ENCODE data around the gene NVL. TPM values are rescaled to one million over a fixed set of nuclear protein-coding genes. Genes with fewer than 3 reads are reported as not detected.

Gene NVL
- total RNA-seq, 1 experiment from 2014 or later: 81.5 TPM

- DNase-seq (ENCODE audit: low spot score): no peak
- in situ Hi-C loops (cut with HindIII; ENCODE audit: low sequenced_read_pairs): no loop called here
Measured at GRCh38 chr1:224298346-224299330, 31.3 kb downstream of the NVL start.

- DNase-seq (ENCODE audit: low spot score): no peak
- in situ Hi-C loops (cut with HindIII; ENCODE audit: low sequenced_read_pairs): no loop called here
Measured at GRCh38 chr1:224294775-224295174, 35.2 kb downstream of the NVL start.

GRCh38 chr1:224292419-224292818 lies 37.6 kb downstream of the NVL start:
- in situ Hi-C loops (cut with HindIII; ENCODE audit: low sequenced_read_pairs): no loop called here
- DNase-seq (ENCODE audit: low spot score): no peak

GRCh38 chr1:224289396-224289795 lies 40.6 kb downstream of the NVL start:
- peak; percentile 7 for DNase-seq (ENCODE audit: low spot score)
- in situ Hi-C loops (cut with HindIII; ENCODE audit: low sequenced_read_pairs): no loop called here

- in situ Hi-C loops (cut with HindIII; ENCODE audit: low sequenced_read_pairs): no loop called here
- DNase-seq (ENCODE audit: low spot score): no peak
Measured at GRCh38 chr1:224287714-224288113, 42.3 kb downstream of the NVL start.

DNA sequence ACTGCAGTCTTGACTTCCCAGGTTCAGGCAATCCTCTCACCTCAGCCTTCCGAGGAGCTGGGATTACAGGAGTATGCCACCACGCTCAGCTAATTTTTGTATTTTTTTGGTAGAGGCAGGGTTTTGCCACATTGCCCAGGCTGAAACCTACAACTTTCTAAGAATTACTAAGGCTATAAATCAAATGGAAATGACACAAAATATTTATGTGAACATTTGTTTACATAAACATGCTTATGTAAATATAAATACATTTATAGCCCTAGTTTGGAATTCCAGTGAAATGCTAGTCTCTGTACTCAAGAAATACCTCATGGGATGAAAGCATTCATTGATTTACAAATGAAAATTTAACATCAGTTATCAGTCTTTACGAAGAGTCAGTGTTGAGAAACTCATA lies 47.8 kb downstream of the NVL start:
- in situ Hi-C loops (cut with HindIII; ENCODE audit: low sequenced_read_pairs): no loop called here
- DNase-seq (ENCODE audit: low spot score): no peak

DNA sequence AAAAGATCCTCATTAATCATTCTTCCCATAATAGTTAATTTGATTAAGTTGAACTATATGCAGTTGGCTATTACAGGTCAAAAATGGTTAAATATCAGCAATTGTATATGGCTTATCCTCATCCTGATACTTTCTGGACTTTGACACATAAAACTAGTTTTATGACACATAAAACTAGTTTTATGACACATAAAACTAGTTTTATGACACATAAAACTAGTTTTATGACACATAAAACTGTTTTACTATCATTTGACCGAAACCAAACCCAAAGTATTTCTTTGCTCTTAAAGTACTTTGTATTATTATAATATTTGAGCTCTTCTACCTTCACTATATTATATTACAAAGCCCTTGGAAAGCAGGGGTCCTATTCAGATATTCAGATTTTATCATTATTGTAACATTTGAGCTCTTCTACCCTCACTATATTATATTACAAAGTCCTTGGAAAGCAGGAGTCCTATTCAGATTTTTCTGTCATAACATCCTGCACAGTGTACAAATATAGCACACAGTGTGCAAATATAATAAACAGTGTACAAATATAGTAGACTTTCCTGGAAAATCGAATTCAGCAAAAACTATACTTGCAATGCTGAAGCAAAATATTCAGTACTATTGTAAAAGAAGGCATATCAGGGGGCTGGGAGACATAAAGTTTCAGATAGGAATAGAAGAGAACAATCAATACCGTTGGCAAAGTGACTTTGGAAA lies 53.0 kb downstream of the NVL start:
- no peak for DNase-seq (ENCODE audit: low spot score)
- in situ Hi-C loops (cut with HindIII; ENCODE audit: low sequenced_read_pairs): no loop called here

DNA sequence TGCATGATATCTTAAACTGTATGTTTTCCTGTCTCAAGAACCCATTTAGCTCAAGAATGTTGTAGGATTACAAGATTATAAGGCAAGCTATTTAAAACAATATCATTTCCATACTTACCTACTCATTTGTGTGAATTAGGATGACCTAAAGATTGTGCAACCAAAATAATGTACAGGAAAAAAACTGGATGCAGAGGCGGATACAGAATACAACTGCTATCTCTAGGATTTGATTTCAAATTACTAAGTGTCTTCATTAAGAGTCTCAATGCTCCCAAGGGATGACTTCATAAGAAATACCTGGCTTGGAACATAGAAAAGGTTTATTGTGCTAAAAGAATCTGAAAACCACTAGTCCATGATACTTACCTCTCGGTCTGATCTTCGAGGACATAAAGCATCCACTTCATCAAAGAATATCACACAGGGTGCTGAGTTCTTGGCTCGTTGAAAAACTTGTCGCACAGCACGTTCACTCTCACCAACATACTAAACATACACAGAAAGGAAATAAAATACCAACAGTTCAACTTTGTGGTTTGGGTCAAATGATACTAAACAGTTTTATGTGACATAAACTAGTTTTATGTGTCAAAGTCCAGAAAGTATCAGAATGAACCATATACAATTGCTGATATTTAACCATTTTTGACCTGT lies 54.9 kb downstream of the NVL start:
- DNase-seq (ENCODE audit: low spot score): no peak
- in situ Hi-C loops (cut with HindIII; ENCODE audit: low sequenced_read_pairs): no loop called here

- DNase-seq (ENCODE audit: low spot score): no peak
Measured at GRCh38 chr1:224273641-224274040, 56.3 kb downstream of the NVL start.

DNA sequence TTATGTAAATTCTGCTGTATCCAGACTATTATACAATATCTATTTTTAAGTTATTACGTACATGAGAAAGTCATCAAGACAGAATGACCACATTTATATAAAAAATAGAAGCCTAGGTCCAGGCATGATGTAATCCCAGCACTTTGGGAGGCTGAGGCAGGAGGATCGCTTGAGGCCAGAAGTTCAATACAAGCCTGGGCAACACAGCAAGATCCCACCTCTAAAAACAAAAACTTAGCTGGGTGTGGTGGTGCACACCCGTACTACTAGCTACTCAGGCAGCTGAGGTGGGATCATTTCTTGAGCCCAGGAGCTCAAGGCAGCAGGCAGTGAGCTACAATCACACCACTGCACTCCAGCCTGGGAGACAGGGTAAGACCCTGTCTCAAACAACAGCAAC lies 58.9 kb downstream of the NVL start:
- in situ Hi-C loops (cut with HindIII; ENCODE audit: low sequenced_read_pairs): no loop called here
- DNase-seq (ENCODE audit: low spot score): no peak

More at GRCh38 chr1:224273641-224274040, 56.3 kb downstream of the NVL start:
- in situ Hi-C loops (cut with HindIII; ENCODE audit: low sequenced_read_pairs): no loop called here

DNA sequence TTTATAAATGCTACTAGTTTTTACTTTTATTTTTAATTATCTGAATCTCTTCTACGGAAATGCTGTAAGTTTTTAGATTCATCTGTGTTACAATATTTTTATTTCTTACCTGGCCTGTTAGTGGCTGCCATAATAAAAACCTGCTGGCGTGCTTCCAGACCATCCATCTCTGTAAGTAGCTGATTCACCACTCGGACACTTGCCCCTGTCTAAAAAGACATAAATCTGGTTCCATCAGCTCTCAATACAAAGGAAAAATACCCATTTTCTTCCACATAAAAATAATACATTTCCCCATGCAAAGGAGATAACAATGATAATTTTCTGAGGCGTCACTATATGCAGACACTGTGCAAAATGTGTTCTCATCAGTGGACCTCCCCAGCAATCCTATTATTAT lies 62.0 kb downstream of the NVL start:
- in situ Hi-C loops (cut with HindIII; ENCODE audit: low sequenced_read_pairs): no loop called here
- DNase-seq (ENCODE audit: low spot score): no peak

GRCh38 chr1:224266915-224267856 lies 62.8 kb downstream of the NVL start:
- in situ Hi-C loops (cut with HindIII; ENCODE audit: low sequenced_read_pairs): no loop called here

GRCh38 chr1:224266105-224266914 lies 63.7 kb downstream of the NVL start:
- in situ Hi-C loops (cut with HindIII; ENCODE audit: low sequenced_read_pairs): no loop called here
- no peak for DNase-seq (ENCODE audit: low spot score)

More at GRCh38 chr1:224266915-224267856, 62.8 kb downstream of the NVL start:
- no peak for DNase-seq (ENCODE audit: low spot score)

GRCh38 chr1:224264321-224264720 lies 65.7 kb downstream of the NVL start:
- in situ Hi-C loops (cut with HindIII; ENCODE audit: low sequenced_read_pairs): no loop called here
- no peak for DNase-seq (ENCODE audit: low spot score)

DNA sequence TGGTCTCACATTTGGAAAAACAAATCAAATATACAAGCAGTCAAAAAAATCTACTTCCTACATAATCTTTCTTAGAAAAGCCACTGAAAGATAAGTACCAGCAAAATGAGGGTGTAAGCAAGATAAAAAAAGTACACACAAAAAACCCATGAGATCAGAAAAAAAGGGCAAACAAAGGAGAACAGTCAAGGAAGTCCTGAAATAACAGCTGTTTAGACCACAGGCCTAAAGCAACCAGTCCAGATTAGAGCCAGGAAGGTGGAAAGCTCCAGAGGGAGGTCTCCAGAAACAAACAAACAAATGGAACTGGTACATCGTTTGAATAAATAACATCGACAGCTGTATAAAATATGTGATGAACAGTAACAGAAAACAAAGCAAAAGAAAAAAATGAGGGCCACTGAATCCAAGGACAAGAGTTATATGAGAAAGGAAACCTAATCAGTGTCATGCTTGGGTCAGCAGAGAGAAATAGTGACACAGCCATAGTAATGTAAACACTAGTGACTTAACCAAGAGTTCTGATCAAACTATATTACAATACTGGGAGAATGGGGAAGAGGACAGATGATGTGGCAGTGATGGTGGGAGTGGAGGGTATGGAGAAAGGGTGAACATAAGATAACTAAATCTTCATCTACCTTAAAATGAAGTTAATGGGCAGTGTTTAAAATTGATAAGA lies 67.5 kb downstream of the NVL start:
- in situ Hi-C loops (cut with HindIII; ENCODE audit: low sequenced_read_pairs): no loop called here
- DNase-seq (ENCODE audit: low spot score): no peak

- in situ Hi-C loops (cut with HindIII; ENCODE audit: low sequenced_read_pairs): no loop called here
- DNase-seq (ENCODE audit: low spot score): no peak
Measured at GRCh38 chr1:224259986-224260385, 70.0 kb downstream of the NVL start.

- in situ Hi-C loops (cut with HindIII; ENCODE audit: low sequenced_read_pairs): no loop called here
- DNase-seq (ENCODE audit: low spot score): no peak
Measured at GRCh38 chr1:224258351-224258750, 71.6 kb downstream of the NVL start.
